ENCODE measurements around the gene MRPS31.
"Not testable (repeated sequence)": the region's sequence is repeated elsewhere in the genome, so short reads cannot be mapped to it uniquely, and the experiment has no call there.

The MRPS31 gene

DNA sequence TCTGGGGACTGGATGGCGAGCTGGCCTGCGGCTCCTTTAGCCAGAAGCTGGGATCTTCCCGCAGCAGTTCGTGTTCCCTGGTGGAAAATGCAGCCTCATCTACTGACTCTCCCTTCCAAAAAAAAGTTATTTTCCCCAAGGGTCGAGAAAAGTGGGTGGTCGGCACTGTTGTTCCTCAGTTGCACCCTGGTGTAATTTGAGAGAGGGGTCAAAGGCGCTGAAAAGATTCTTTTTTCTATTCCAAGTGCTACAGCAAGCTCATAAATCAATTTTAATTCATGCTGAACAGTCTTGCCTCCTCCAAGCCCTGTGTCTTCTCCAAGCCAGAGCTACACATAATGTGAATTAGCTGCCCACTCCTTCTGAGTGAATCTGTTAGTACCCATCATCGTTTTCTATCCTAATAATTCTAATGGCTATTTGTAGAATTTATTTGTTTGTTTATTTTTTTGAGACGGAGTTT, 19.2 kb upstream of the MRPS31 start:
- peak overlapping the region; percentile 73 for H3K4me3 ChIP-seq (ENCODE audit: low read depth, low read length)

DNA sequence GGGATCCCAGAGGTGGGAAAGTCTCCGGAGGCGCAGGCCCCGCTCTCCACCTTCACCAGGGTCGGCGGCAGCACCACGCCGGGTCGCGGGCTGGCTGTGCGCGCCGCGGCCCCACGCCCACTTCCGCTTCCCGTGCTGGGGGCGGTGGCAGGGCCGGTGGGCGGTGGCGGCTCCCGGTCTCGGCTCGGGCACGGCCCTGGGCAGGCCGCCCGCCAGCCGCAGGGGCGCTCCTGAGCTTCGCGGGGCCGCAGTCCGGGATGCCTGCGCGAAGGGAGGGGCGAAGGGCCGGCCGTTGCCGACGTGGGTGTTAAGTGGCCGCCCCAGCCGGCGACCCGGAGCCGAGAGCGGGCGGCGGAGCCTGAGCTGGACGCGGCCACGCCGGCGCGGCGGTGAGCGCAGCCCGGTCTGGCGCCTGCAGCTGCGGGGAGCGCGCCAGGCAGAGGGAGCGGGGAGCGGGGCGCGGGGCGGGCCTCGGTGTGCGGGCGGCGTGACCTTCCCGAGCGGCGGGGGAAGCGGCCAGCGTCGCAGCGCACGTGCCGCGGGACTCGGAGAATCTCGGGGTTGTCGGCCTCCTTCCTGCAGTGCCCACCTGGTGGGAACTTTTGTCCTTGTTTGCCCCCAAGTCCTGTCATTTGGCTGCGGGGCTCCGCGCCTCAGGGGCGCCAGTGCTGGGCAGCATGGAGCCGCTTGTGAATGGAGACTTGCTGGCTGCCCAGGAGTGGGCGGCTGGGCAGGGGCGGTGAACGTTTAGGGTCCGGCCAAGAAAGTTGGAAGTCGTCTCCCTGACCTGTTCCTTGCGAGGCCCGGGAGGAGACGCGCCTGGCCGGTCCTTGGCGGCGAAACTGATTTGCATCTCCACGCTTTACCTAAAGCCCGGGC, 18.5 kb upstream of the MRPS31 start, which contains the start of gene SLC25A15:
TSS of gene SLC25A15 (plus strand) at position 337 of the 879 bp plus-strand sequence. CDS start 3,616 bp downstream, outside the sequence.
- H3K4me3 ChIP-seq (ENCODE audit: low read depth, low read length): peak within 1 kb of the TSS; percentile 73

GRCh38 chr13:40788540-40789274, 17.7 kb upstream of the MRPS31 start:
- peak overlapping the region; percentile 73 for H3K4me3 ChIP-seq (ENCODE audit: low read depth, low read length)

DNA sequence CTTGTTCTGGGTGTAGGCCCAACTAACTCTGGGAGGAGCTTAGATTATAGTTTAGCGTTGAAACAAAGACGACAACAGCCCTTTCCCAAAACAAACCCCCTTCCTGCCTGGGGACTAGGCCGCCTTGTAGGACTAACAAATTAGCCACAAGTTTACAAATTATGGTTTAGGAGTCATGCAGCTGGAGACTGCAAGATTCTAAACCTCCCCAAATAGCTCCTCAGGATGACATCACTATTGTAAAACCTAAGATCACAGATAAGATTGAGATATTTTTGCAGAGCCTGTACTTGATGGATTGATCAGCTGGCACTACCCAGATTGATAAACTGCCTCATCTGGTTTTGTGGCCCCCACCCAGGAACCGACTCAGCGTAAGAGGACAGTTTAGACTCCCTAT, 16.1 kb upstream of the MRPS31 start:
- no peak overlapping the region for H3K4me3 ChIP-seq (ENCODE audit: low read depth, low read length)

DNA sequence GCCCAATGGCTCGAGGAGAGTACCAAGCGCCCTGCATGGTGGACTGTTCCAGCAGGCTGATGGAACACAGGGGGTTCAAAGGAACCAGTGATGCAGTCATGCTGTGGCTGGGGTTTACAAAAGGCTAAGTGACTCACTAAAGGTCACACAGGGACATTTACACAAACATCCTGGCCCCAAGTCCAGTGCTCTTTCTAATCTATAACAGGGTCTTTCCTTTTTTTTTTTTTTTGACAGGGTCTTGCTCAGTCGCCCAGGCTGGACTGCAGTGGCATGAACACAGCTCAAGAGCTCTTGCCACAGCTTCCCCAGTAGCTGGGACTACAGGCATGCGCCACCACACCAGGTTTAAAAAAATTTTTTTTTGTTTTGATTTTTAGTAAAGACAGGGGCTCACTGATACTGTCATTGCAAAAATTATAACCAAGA, 15.6 kb upstream of the MRPS31 start:
- H3K4me3 ChIP-seq (ENCODE audit: low read depth, low read length): no peak overlapping the region

DNA sequence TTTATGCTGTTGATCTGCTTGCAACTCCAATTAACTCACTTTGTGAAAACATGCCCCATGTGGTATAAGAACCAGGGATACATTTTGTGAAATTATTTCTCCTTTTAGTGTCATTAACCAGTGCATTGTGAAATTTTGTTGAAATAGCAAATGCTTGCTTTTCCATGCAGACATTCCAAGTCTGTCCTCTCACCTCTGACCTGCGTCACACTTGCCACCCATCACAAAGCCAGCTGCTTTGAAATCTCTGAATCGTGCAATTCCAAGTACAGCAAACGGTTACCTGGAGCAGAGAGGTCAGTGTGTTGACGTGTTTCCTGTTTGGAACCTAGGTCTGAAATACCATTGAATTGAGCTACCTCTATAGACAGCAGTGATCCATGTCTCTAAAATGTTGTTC, 13.6 kb upstream of the MRPS31 start:
- no peak overlapping the region for H3K4me3 ChIP-seq (ENCODE audit: low read depth, low read length)

DNA sequence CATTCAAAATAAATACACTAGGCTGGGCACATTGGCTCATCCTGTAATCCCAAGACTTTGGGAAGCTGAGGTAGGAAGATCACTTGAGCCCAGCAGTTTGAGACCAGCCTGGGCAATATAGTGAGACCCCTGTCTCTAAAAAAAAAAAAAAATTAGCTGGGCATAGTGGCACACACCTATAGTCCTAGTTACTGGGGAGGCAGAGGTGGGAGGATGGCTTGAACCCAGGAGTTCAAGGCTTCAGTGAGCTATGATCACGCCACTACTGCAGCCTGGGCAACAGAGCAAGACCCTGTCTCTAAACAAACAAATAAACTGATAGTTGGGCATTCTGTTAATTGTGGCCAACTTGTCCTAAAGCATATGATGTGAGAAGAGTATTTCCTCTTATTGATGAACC, 12.0 kb upstream of the MRPS31 start:
- not testable (repeated sequence) for H3K4me3 ChIP-seq (ENCODE audit: low read depth, low read length)

- H3K4me3 ChIP-seq (ENCODE audit: low read depth, low read length): no peak overlapping the region
Observed at GRCh38 chr13:40781717-40782116, 10.7 kb upstream of the MRPS31 start.

DNA sequence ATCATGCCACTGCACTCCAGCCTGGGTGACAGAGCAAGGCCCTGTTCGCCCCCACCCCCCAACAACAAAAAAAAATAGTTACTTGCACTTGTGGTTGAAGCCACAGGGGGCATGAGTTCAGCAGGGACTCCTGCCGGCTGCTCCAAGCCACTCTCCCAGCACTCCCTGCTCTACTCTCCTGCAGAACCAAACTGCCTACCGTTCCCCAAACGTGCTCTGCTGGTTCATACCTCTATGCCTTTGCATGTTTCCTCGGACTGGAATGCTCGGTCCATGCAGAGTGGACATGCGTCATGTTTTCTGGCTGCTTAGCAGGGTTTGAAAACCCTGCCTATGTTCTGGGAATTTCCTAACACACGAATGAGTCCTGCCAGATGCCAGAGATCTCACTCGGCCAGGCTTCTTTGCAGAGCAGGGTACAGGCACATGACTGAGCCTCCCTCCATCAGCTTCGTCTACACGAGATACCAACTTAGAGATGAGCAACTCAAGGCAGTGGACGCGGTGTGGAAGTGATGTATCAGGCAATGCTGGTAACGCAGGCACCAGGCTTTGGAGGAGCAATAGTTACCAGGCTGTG, 9.9 kb upstream of the MRPS31 start:
- H3K4me3 ChIP-seq (ENCODE audit: low read depth, low read length): no peak overlapping the region

DNA sequence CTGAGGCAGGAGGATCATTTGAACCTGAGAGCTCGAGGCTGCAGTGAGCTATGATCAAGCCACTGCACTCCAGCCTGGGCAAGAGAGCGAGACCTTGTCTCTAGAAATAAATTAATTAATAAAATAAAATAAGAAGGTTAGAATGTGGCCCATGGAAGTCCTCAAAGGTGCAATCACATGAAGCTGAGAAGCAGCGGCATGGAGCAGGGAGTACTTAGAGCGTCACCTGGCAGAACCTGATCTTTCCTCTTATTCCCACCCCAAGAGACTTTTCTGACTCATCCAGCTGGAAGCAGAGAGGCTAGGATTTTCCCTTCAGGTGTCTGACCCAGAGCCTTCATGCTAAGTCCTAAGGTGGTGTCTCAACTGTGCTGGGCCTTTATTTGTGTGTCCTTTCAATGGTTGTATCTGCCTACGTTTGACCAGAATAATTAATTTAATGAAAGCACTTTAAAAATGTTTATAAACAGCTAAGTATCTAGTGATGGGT, 8.9 kb upstream of the MRPS31 start:
- no peak overlapping the region for H3K4me3 ChIP-seq (ENCODE audit: low read depth, low read length)

GRCh38 chr13:40779049-40779448, 8.1 kb upstream of the MRPS31 start:
- no peak overlapping the region for H3K4me3 ChIP-seq (ENCODE audit: low read depth, low read length)

DNA sequence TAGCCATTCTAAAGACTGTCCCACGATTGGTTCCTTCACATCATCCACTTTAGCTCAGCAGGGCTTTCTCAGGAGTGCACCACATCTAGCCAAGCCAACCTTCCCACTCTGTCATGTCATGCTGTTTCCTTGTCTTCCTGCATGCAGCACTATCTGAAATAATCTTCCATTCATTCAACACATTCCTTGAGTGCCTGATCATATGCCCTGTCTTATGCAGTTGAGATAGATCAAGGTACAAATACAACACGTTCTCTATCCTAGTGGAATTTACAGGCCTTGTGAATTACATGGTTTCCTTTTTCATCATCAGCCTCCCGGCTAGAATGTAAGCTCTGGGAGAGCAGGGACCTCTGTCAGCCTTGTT, 6.8 kb upstream of the MRPS31 start:
- H3K4me3 ChIP-seq (ENCODE audit: low read depth, low read length): no peak overlapping the region

DNA sequence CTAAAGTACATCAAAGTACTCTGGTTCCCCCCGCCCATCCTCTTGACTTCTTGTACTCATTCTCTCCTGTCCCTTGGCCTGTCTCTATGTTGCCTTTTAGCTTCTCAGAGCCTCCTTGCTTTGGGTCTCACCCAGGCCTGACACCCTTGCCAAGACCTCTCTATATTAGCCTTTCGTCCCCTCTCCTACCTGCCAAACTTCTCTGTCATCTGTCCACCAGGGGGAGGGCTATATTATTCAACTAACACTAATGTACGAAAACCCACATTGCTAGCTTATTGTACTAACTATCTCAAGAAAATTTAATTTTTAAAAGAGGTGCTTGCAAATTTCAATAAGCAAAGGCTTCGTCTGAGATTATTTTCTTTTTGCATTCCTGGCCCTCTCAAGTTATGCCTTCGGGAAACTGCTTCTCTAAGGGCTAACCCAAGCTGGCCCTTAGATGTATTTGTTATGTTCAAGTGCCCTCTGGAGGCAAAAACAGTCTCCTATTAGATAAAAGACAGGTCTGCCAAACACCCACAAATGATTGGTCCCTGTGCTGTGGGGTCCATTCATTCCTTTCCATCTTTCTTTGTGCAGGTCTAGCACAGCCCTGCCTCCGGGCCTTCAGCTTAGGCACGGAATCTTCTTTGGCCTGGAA, 6.3 kb upstream of the MRPS31 start:
- no peak overlapping the region for H3K4me3 ChIP-seq (ENCODE audit: low read depth, low read length)

GRCh38 chr13:40776681-40777165, 5.7 kb upstream of the MRPS31 start:
- H3K4me3 ChIP-seq (ENCODE audit: low read depth, low read length): no peak overlapping the region

GRCh38 chr13:40776232-40776631, 5.2 kb upstream of the MRPS31 start:
- H3K4me3 ChIP-seq (ENCODE audit: low read depth, low read length): no peak overlapping the region

- no peak overlapping the region for H3K4me3 ChIP-seq (ENCODE audit: low read depth, low read length)
Observed at GRCh38 chr13:40774672-40775071, 3.7 kb upstream of the MRPS31 start.

DNA sequence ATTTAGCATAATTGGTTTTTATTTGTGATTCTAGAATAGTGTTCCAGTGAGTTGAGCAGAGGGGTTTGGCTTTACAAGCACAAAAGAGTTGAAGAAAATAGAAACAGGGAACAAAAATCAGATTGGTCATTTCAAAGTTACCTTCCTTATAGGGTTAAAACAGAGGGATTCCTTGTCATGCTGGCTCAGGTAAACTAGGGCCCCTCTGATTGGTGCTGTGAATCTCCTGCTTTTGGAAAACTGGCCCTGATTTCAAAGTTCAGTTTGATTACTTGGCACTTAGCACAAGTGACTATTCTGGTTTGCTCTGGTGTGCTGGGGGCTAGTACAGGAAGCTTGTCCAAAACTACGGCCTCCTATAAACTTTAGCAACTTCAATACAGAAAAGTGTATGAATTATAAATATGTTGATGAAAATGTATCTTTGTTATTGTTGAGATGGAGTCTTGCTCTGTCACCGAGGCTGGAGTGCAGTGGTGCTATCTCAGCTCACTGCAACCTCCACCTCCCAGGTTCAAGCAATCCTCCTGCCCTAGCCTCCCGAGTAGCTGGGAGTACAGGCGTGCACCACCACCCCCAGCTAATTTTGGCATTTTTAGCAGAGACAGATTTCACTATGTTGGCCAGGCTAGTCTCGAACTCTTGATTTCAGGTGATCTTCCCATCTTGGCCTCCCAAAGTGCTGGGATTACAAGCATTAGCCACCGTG, 1.9 kb upstream of the MRPS31 start:
- H3K4me3 ChIP-seq (ENCODE audit: low read depth, low read length): no peak overlapping the region

DNA sequence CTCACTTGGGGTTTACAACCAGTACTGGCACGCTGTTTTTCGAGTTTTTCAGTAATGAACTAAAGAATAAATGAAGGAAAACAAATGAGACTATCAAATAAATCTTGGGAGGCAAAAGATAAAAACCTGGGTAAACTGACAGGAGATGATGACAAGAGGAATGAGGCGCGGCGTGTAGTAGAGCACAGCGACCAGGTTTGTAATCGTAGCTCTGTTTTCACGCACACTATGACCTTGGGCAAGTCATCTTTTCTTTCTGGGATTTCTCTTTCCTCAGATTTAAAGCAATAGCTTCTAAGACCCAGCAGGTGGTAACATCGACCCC, 419 bp downstream of the MRPS31 start:
- H3K4me3 ChIP-seq (ENCODE audit: low read depth, low read length): peak overlapping the region; percentile 99

GRCh38 chr13:40769970-40770369, 1.0 kb downstream of the MRPS31 start:
- peak overlapping the region; percentile 99 for H3K4me3 ChIP-seq (ENCODE audit: low read depth, low read length)

DNA sequence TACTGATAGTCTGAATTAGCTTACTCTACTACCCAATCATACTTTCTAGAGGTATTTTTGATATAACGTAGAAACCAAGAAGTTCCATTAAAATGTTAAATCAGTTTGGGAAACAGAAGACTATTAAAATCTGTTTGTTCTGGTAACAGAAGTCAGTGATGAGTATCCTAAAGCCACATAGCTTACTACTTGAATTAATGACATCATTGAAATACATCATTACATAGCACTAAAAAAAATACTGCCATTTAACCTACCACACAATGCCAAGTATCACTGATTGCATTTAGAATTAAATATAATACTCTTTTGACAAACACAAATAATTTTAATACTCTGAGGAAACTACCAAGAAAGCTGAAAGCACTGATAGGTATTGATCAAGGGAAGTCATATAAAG, 5.4 kb downstream of the MRPS31 start:
- H3K4me3 ChIP-seq (ENCODE audit: low read depth, low read length): no peak overlapping the region

All from iPS-11a (cell line).